ENCODE results near the gene AGAP1. TPM values are rescaled to one million over a fixed set of nuclear protein-coding genes. Genes with fewer than 3 reads are reported as not detected.

Gene AGAP1
- total and polyA plus RNA-seq, 2 donors (not counting 3 experiments of a cell fraction or from before 2014, with no cell fraction given) = 10.2 to 20.9 TPM

GRCh38 chr2:235979753-235980435, 486.1 kb downstream of the AGAP1 start:
- no peak for TF ChIP-seq POLR2A (IDR thresholded peaks at IDR 0.05; ENCODE audit: low read depth, low read length)
- TF ChIP-seq, protein P1, sequence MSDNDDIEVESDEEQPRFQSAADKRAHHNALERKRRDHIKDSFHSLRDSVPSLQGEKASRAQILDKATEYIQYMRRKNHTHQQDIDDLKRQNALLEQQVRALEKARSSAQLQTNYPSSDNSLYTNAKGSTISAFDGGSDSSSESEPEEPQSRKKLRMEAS (IDR thresholded peaks at IDR 0.05; ENCODE audit: insufficient read depth, insufficient read length) = no peak
- TF ChIP-seq POLR2AphosphoS5 (IDR thresholded peaks at IDR 0.05; ENCODE audit: insufficient read depth, low read depth, low read length) = no peak
- TF ChIP-seq GATA2 (IDR thresholded peaks at IDR 0.05; ENCODE audit: insufficient read depth, insufficient read length, low read depth, low read length) = no peak
- no peak for TF ChIP-seq JUN (IDR thresholded peaks at IDR 0.05; ENCODE audit: borderline replicate concordance, insufficient read depth, insufficient read length, low read depth)
- no peak for TF ChIP-seq FOS (IDR thresholded peaks at IDR 0.05; ENCODE audit: borderline replicate concordance, insufficient read depth, low read length)
- TF ChIP-seq, protein P2, sequence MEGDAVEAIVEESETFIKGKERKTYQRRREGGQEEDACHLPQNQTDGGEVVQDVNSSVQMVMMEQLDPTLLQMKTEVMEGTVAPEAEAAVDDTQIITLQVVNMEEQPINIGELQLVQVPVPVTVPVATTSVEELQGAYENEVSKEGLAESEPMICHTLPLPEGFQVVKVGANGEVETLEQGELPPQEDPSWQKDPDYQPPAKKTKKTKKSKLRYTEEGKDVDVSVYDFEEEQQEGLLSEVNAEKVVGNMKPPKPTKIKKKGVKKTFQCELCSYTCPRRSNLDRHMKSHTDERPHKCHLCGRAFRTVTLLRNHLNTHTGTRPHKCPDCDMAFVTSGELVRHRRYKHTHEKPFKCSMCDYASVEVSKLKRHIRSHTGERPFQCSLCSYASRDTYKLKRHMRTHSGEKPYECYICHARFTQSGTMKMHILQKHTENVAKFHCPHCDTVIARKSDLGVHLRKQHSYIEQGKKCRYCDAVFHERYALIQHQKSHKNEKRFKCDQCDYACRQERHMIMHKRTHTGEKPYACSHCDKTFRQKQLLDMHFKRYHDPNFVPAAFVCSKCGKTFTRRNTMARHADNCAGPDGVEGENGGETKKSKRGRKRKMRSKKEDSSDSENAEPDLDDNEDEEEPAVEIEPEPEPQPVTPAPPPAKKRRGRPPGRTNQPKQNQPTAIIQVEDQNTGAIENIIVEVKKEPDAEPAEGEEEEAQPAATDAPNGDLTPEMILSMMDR (IDR thresholded peaks at IDR 0.05; ENCODE audit: extremely low read depth in 1 of 2, insufficient read depth in 1 of 2, low read depth in 1 of 2, low read length in 2 of 2) = no peak
- no peak for TF ChIP-seq MYC (IDR thresholded peaks at IDR 0.05; ENCODE audit: low read depth, low read length)
- no peak for TF ChIP-seq EZH2 (IDR thresholded peaks at IDR 0.05; ENCODE audit: borderline replicate concordance, low read depth, low read length, severe bottlenecking)
- no TSS peak for BruUV-seq (replicated peaks)
- H4K20me1 ChIP-seq (replicated peaks; ENCODE audit: control insufficient read depth, extremely low read depth, insufficient read depth, low read length) = no peaks in the 10 kb centered on the region
- ChIA-PET CTCF (interaction anchor here (1.8 kb wide), 1 partner anchor 200 kb away, joined by 4 read pairs; no protein-coding TSS in a partner anchor), POLR2A (no interaction called here)
- no peaks in the 10 kb centered on the region for H3K4me1 ChIP-seq (ENCODE audit: control insufficient read depth, extremely low read depth, insufficient read depth, low read length)
- DNase-seq (ENCODE audit: low read depth, low spot score) = no peak
- no peaks in the 10 kb centered on the region for H3K79me2 ChIP-seq (ENCODE audit: control insufficient read depth, insufficient read depth, low read length)
- FAIRE-seq = no peak
- H3K9me1 ChIP-seq (replicated peaks; ENCODE audit: control insufficient read depth, extremely low read depth, insufficient read depth, low read length) = no peaks in the 10 kb centered on the region
- H3K4me3 ChIP-seq (replicated peaks in 1 of 3; ENCODE audit: insufficient read depth in 1 of 3, low read depth in 1 of 3, low read length in 3 of 3) = no peak overlapping the region
- H2AFZ ChIP-seq (ENCODE audit: low read depth, low read length) = no peak overlapping the region
- no peak overlapping the region for H3K4me2 ChIP-seq (ENCODE audit: insufficient read depth, low read length)
- H3K27me3 ChIP-seq (ENCODE audit: control insufficient read depth in 2 of 2, insufficient read depth in 2 of 2, low read length in 2 of 2) = no peaks in the 10 kb centered on the region
- no peak overlapping the region for H3K27ac ChIP-seq (ENCODE audit: insufficient read depth, low read depth, low read length)
- intact Hi-C loops (cut with micrococcal nuclease) (no loop called here), dilution Hi-C loops (cut with MboI; ENCODE audit: extremely low pct_ligation_motif_present, low sequenced_read_pairs) (no loop called here)
- no peaks in the 10 kb centered on the region for H3K36me3 ChIP-seq (ENCODE audit: control insufficient read depth in 2 of 2, extremely low read depth in 1 of 2, insufficient read depth in 2 of 2, low read length in 2 of 2)
- H3K9me3 ChIP-seq (replicated peaks; ENCODE audit: control insufficient read depth, insufficient read depth, low read length) = no peaks in the 10 kb centered on the region
- H3K9ac ChIP-seq (replicated peaks; ENCODE audit: extremely low read depth, insufficient read depth, low read length) = no peak overlapping the region

Data from endothelial cell of umbilical vein (primary cell).